GM23338 (cell line): Measurements from ENCODE around the gene C10orf90. TPM values are rescaled to one million over a fixed set of nuclear protein-coding genes. Genes with fewer than 3 reads are reported as not detected.

Experiments
- ATAC-seq: fragments of 200-7000 bp; cut with Tn5 transposase; 3 replicates; pipeline ENCODE4 v1.9.1; 2020
- DNase-seq: peaks from one replicate; pipeline ENCODE4 v3.0.0-alpha.2; 2015; ENCODE audit warnings: low spot score
- H2AFZ ChIP-seq: fragments of 200-600 bp; sonication (generic); 2 replicates; pipeline ENCODE4 v1.8.0; 2016; ENCODE audit warnings: antibody characterized with exemption, mild to moderate bottlenecking, moderate library complexity
- H3F3A ChIP-seq: fragments of 200-600 bp; sonication (generic); replicated peaks from 2 replicates; pipeline ENCODE4 v1.8.0; 2017; ENCODE audit warnings: antibody characterized with exemption, mixed run types, low read depth
- H3K27ac ChIP-seq: fragments of 200-600 bp; sonication (generic); 2 replicates; pipeline ENCODE4 v1.6.1; 2016; ENCODE audit warnings: low read depth
- H3K27me3 ChIP-seq: fragments of 200-600 bp; sonication (generic); 2 replicates; pipeline ENCODE4 v1.8.0; 2016; ENCODE audit warnings: mild to moderate bottlenecking, mixed run types, moderate library complexity; ENCODE audit not compliant: insufficient read depth
- H3K36me3 ChIP-seq: fragments of 200-600 bp; sonication (generic); 2 replicates; pipeline ENCODE4 v1.8.0; 2016; ENCODE audit warnings: mild to moderate bottlenecking; ENCODE audit not compliant: insufficient read depth
- H3K4me1 ChIP-seq: fragments of 200-600 bp; sonication (generic); 2 replicates; pipeline ENCODE4 v1.8.0; 2016; ENCODE audit warnings: mild to moderate bottlenecking, moderate library complexity; ENCODE audit not compliant: insufficient read depth
- H3K4me2 ChIP-seq: fragments of 200-600 bp; sonication (generic); 2 replicates; pipeline ENCODE4 v1.7.1; 2017; ENCODE audit warnings: mixed run types
- H3K4me3 ChIP-seq: fragments of 200-600 bp; sonication (generic); 2 replicates; pipeline ENCODE4 v1.6.1; 2016; ENCODE audit warnings: mixed run types
- H3K79me2 ChIP-seq: fragments of 200-600 bp; sonication (generic); replicated peaks from 2 replicates; pipeline ENCODE4 v1.8.0; 2017; ENCODE audit warnings: mild to moderate bottlenecking; ENCODE audit not compliant: insufficient read depth
- H3K9me2 ChIP-seq: fragments of 200-600 bp; sonication (generic); 2 replicates; pipeline ENCODE4 v1.8.0; 2017; ENCODE audit not compliant: insufficient read depth
- H4K20me1 ChIP-seq: fragments of 200-600 bp; sonication (generic); replicated peaks from 2 replicates; pipeline ENCODE4 v1.8.0; 2017; ENCODE audit warnings: mild to moderate bottlenecking; ENCODE audit not compliant: insufficient read depth
- H3K27ac Mint-ChIP-seq: 2 replicates; pipeline ENCODE4 v1.8.0; 2020; ENCODE audit warnings: inconsistent platforms, mild to moderate bottlenecking, moderate library complexity, mixed read lengths
- H3K27me3 Mint-ChIP-seq: 3 replicates; pipeline ENCODE4 v1.8.0; 2022; ENCODE audit warnings: low read depth, mild to moderate bottlenecking, moderate library complexity, mixed read lengths, inconsistent platforms; ENCODE audit not compliant: insufficient read depth, poor library complexity
- H3K36me3 Mint-ChIP-seq: 3 replicates; pipeline ENCODE4 v1.8.0; 2021; ENCODE audit warnings: low read depth, mild to moderate bottlenecking, inconsistent platforms, moderate library complexity, mixed read lengths
- H3K4me1 Mint-ChIP-seq: 3 replicates; pipeline ENCODE4 v1.8.0; 2020; ENCODE audit warnings: mild to moderate bottlenecking, inconsistent platforms, mixed read lengths
- H3K4me3 Mint-ChIP-seq: 3 replicates; pipeline ENCODE4 v1.8.0; 2021; ENCODE audit warnings: moderate library complexity, mild to moderate bottlenecking, inconsistent platforms, mixed read lengths
- H3K9me3 Mint-ChIP-seq: 3 replicates; pipeline ENCODE4 v1.8.0; 2020; ENCODE audit warnings: moderate library complexity, mild to moderate bottlenecking, inconsistent platforms, mixed read lengths
- CREB1 ChIP-seq: fragments of 250-450 bp; sonication (Bioruptor Pico); IDR thresholded peaks from 2 replicates; pipeline ENCODE4 v1.5.0; 2020; ENCODE audit warnings: low read depth, mild to moderate bottlenecking, moderate library complexity
- CTCF ChIP-seq, 2 experiments: fragments of 200-600 bp in 1 of 2; sonication (generic) in 1 of 2; conservative IDR thresholded peaks; 2 replicates each; pipeline versions ENCODE4 v1.5.1 to v1.6.1; 2016 to 2017; ENCODE audit warnings: antibody characterized with exemption in 2 of 2, low read depth in 2 of 2, mild to moderate bottlenecking in 2 of 2, moderate library complexity in 1 of 2
- ETS1 ChIP-seq: IDR thresholded peaks from 2 replicates; pipeline ENCODE4 v1.6.1; 2016; ENCODE audit warnings: antibody characterized with exemption
- EZH2 ChIP-seq: fragments of 200-600 bp; sonication (generic); IDR thresholded peaks from one replicate; pipeline ENCODE4 v1.8.0; 2017; ENCODE audit warnings: antibody characterized with exemption, mild to moderate bottlenecking, low read depth; ENCODE audit not compliant: unreplicated experiment
- EZH2phosphoT487 ChIP-seq: fragments of 200-600 bp; sonication (generic); IDR thresholded peaks from one replicate; pipeline ENCODE4 v1.8.1; 2018; ENCODE audit warnings: antibody characterized with exemption; ENCODE audit not compliant: unreplicated experiment
- JUNB ChIP-seq: IDR thresholded peaks from one replicate; pipeline ENCODE4 v1.6.1; 2016; ENCODE audit warnings: antibody characterized with exemption; ENCODE audit not compliant: unreplicated experiment
- NANOG ChIP-seq: IDR thresholded peaks from 2 replicates; pipeline ENCODE4 v1.6.1; 2016; ENCODE audit warnings: antibody characterized with exemption, borderline replicate concordance
- POLR2AphosphoS5 ChIP-seq: IDR thresholded peaks from 2 replicates; pipeline ENCODE4 v1.6.1; 2016; ENCODE audit warnings: antibody characterized with exemption, low read depth
- REST ChIP-seq: IDR thresholded peaks from one replicate; pipeline ENCODE4 v1.6.1; 2018; ENCODE audit warnings: antibody characterized with exemption; ENCODE audit not compliant: unreplicated experiment
- STAT1 ChIP-seq: IDR thresholded peaks from one replicate; pipeline ENCODE4 v1.6.1; 2016; ENCODE audit warnings: antibody characterized with exemption; ENCODE audit not compliant: unreplicated experiment
- ZNF114 ChIP-seq: fragments of 250-450 bp; sonication (Bioruptor Pico); IDR thresholded peaks from 2 replicates; pipeline ENCODE4 v1.5.0; 2020; ENCODE audit warnings: mild to moderate bottlenecking, moderate library complexity
- ZNF331 ChIP-seq: fragments of 250-450 bp; sonication (Bioruptor Pico); IDR thresholded peaks from 2 replicates; pipeline ENCODE4 v1.5.0; 2020; ENCODE audit warnings: low read depth, mild to moderate bottlenecking, moderate library complexity
- ZNF462 ChIP-seq: fragments of 250-450 bp; sonication (Bioruptor Pico); IDR thresholded peaks from 2 replicates; pipeline ENCODE4 v1.5.0; 2020; ENCODE audit warnings: mild to moderate bottlenecking, moderate library complexity
- polyA plus RNA-seq: library from polyadenylated mRNA; unstranded; fragments of >200 nt; fragmentation: Nextera tagmentation; extraction: Ambion mirVana; gene quantifications from 2 replicates; pipeline ENCODE4 v1.2.1, GENCODE V29; 2016
- total RNA-seq: library from RNA; depleted of rRNA; stranded (reverse); fragments of >200 nt; shearing (Covaris generic); gene quantifications from 2 replicates; pipeline ENCODE4 v1.2.3, GENCODE V29; 2014

C10orf90 gene
- total and polyA plus RNA-seq, 2 experiments from 2014 or later = 0.76 to 0.97 TPM

GRCh38 chr10:126454045-126454751, 216.3 kb downstream of the C10orf90 start:
- Histone ChIP-seq H3K27ac (no peak overlapping the region), H2AFZ (no peak overlapping the region), H3K27me3 (no peaks in the 10 kb centered on the region), H3K4me2 (no peak overlapping the region), H3K4me1 (no peaks in the 10 kb centered on the region), H3K9me2 (no peaks in the 10 kb centered on the region), H3K79me2 (no peaks in the 10 kb centered on the region), H3K36me3 (no peaks in the 10 kb centered on the region), H3K4me3 (no peak overlapping the region), H4K20me1 (no peaks in the 10 kb centered on the region), H3F3A (no peaks in the 10 kb centered on the region)
- Mint-ChIP-seq H3K36me3 (no peaks in the 10 kb centered on the region), H3K4me1 (no peaks in the 10 kb centered on the region; the same call in 2 of the 3 replicates), H3K4me3 (no peak overlapping the region), H3K27me3 (no peaks in the 10 kb centered on the region), H3K9me3 (no peaks in the 10 kb centered on the region), H3K27ac (no peak overlapping the region)
- DNase-seq (no peak), ATAC-seq (no peak)
- TF ChIP-seq POLR2AphosphoS5 (no peak), JUNB (no peak), CREB1 (CRISPR knock-in tag) (no peak), REST (no peak), ZNF114 (CRISPR knock-in tag) (no peak), EZH2 (no peak), STAT1 (no peak), NANOG (no peak), EZH2phosphoT487 (no peak), CTCF (conservative IDR thresholded peaks at IDR 0.05; ENCODE audit: low read depth in 2 of 2) (no peak), ZNF331 (no peak), ETS1 (no peak), ZNF462 (CRISPR knock-in tag) (no peak)
